HepG2 (cell line): ENCODE data around the gene IRF2. TPM values are rescaled to one million over a fixed set of nuclear protein-coding genes. Genes with fewer than 3 reads are reported as not detected.

Experiments
- ATAC-seq: fragments of 200-7000 bp; cut with Tn5 transposase; 3 replicates; pipeline ENCODE4 v1.9.1; 2020; ENCODE audit warnings: mild to moderate bottlenecking, moderate library complexity
- BruUV-seq: library from RNA; stranded (reverse); fragments of 400-500 nt; replicated peaks from 2 replicates; lab custom pipeline; 2021; lab: Mats Ljungman, UMichigan
- CTCF ChIA-PET: fragments of 300-600 bp; formaldehyde crosslinking; extraction: SDS; loops from one replicate; lab custom pipeline; 2021; ENCODE audit warnings: low total read pairs, inconsistent platforms, low intra/inter-chr PET ratio; lab: Yijun Ruan, JAX
- POLR2A ChIA-PET: fragments of 350-600 bp; sonication (Branson Sonifier 250); formaldehyde crosslinking; loops from one replicate; lab custom pipeline; 2020; ENCODE audit warnings: antibody characterized with exemption, inconsistent platforms; lab: Yijun Ruan, JAX
- DNase-seq: peaks from one replicate; pipeline ENCODE4 v3.0.0-alpha.2; 2015; ENCODE audit warnings: low spot score
- FAIRE-seq: peaks from 3 replicates; lab custom pipeline; 2011; peaks lifted over from hg19 to GRCh38; lab: Jason Lieb, UNC
- H2AFZ ChIP-seq: one replicate; pipeline ENCODE4 v1.6.1; 2011; ENCODE audit warnings: low read length, inconsistent platforms
- H3K27ac ChIP-seq: fragments of 300-600 bp; 3 replicates; pipeline ENCODE4 v1.8.0; 2011; ENCODE audit warnings: mixed run types, mild to moderate bottlenecking, mixed read lengths, low read length, inconsistent platforms; ENCODE audit not compliant: insufficient read depth; ENCODE audit errors: extremely low read length
- H3K27me3 ChIP-seq, 2 experiments: fragments of 200-600 bp in 1 of 2; 2 replicates in 1 of 2; 3 replicates in 1 of 2; pipeline versions ENCODE4 v1.6.0 to v1.8.0; 2011; ENCODE audit warnings: low read length in 2 of 2, mild to moderate bottlenecking in 2 of 2, moderate library complexity in 2 of 2, inconsistent platforms in 1 of 2; ENCODE audit not compliant: insufficient read depth in 2 of 2, control insufficient read depth in 1 of 2
- H3K36me3 ChIP-seq, 2 experiments: fragments of 200-600 bp in 1 of 2; replicated peaks in 1 of 2; 2 replicates in 1 of 2; 3 replicates in 1 of 2; pipeline versions ENCODE4 v1.5.1 to v1.8.0; 2011; ENCODE audit warnings: low read length in 2 of 2, inconsistent platforms in 1 of 2; ENCODE audit not compliant: insufficient read depth in 2 of 2, control insufficient read depth in 1 of 2
- H3K4me1 ChIP-seq: 2 replicates; pipeline ENCODE4 v1.5.1; 2012; ENCODE audit warnings: low read length, inconsistent platforms; ENCODE audit not compliant: insufficient read depth
- H3K4me2 ChIP-seq: 2 replicates; pipeline ENCODE4 v1.6.0; 2011; ENCODE audit warnings: low read depth, low read length, inconsistent platforms
- H3K4me3 ChIP-seq, 3 experiments: fragments of 200-600 bp in 1 of 3; sonication (generic), shearing (Covaris generic) in 1 of 3; replicated peaks in 1 of 3; 2 replicates each; pipeline ENCODE4 v1.5.1; 2011 to 2016; ENCODE audit warnings: low read length in 3 of 3, inconsistent platforms in 2 of 3, low read depth in 2 of 3, mild to moderate bottlenecking in 2 of 3, control low read depth in 1 of 3, mixed read lengths in 1 of 3; ENCODE audit not compliant: insufficient read depth in 1 of 3
- H3K79me2 ChIP-seq: one replicate; pipeline ENCODE4 v1.6.1; 2011; ENCODE audit warnings: low read length, inconsistent platforms; ENCODE audit not compliant: insufficient read depth
- H3K9ac ChIP-seq: 2 replicates; pipeline ENCODE4 v1.6.0; 2011; ENCODE audit warnings: mild to moderate bottlenecking, low read depth, low read length, inconsistent platforms; ENCODE audit not compliant: insufficient read depth
- H3K9me3 ChIP-seq: 2 replicates; pipeline ENCODE4 v1.5.1; 2012; ENCODE audit warnings: mild to moderate bottlenecking, low read length
- H4K20me1 ChIP-seq: 2 replicates; pipeline ENCODE4 v1.6.0; 2011; ENCODE audit warnings: inconsistent platforms, mild to moderate bottlenecking, low read length, moderate library complexity; ENCODE audit not compliant: insufficient read depth
- BRCA1 ChIP-seq: sonication (generic); formaldehyde crosslinking; IDR thresholded peaks from 2 replicates; pipeline ENCODE4 v1.4.0; 2020; ENCODE audit warnings: missing genetic modification reagents
- CC2D1A ChIP-seq: sonication (generic); formaldehyde crosslinking; IDR thresholded peaks from 2 replicates; pipeline ENCODE4 v1.8.1; 2023; ENCODE audit warnings: mild to moderate bottlenecking, missing genetic modification reagents
- DNMT3B ChIP-seq: conservative IDR thresholded peaks from 2 replicates; pipeline ENCODE4 v1.6.1; 2016; ENCODE audit warnings: missing biosample characterization, control low read depth
- DPF2 ChIP-seq: sonication (generic); formaldehyde crosslinking; IDR thresholded peaks from 2 replicates; pipeline ENCODE4 v1.4.0; 2020; ENCODE audit warnings: mild to moderate bottlenecking, low read depth, missing genetic modification reagents, borderline replicate concordance
- POLR2A ChIP-seq, 2 experiments: IDR thresholded peaks; 2 replicates each; pipeline ENCODE4 v1.6.1; 2011; ENCODE audit warnings: low read depth in 2 of 2, low read length in 2 of 2, mild to moderate bottlenecking in 1 of 2, moderate library complexity in 1 of 2; ENCODE audit not compliant: insufficient read depth in 1 of 2
- SIX1 ChIP-seq: sonication (generic); formaldehyde crosslinking; IDR thresholded peaks from 2 replicates; pipeline ENCODE4 v1.4.0; 2020; ENCODE audit warnings: missing genetic modification reagents, borderline replicate concordance
- TCF7L2 ChIP-seq: IDR thresholded peaks from 2 replicates; pipeline ENCODE4 v1.6.1; 2011; ENCODE audit warnings: mild to moderate bottlenecking, low read depth, low read length, moderate library complexity
- THYN1 ChIP-seq: sonication (generic); formaldehyde crosslinking; IDR thresholded peaks from 2 replicates; pipeline ENCODE4 v1.8.1; 2023; ENCODE audit warnings: low read depth, mild to moderate bottlenecking, moderate library complexity, missing genetic modification reagents, borderline replicate concordance
- ZNF468 ChIP-seq: sonication (generic); formaldehyde crosslinking; IDR thresholded peaks from 2 replicates; pipeline ENCODE4 v1.8.0; 2022; ENCODE audit warnings: mild to moderate bottlenecking, moderate library complexity, missing genetic modification reagents
- ZNF792 ChIP-seq: IDR thresholded peaks from 2 replicates; pipeline ENCODE4 v1.6.1; 2016
- WGBS: methylation state at CpG from one replicate; pipeline ENCODE4 v1.1.6; 2017; ENCODE audit warnings: low lambda C conversion rate; 5-methylcytosine and 5-hydroxymethylcytosine counted together
- in situ Hi-C: cut with HindIII; loops from 2 replicates; pipeline ENCODE4 v1.10.0; 2017; ENCODE audit warnings: low pct_unique_long_range_greater_than_20kb; ENCODE audit not compliant: extremely low pct_ligation_motif_present
- intact Hi-C: fragments of 100-400 bp; cut with micrococcal nuclease; formaldehyde crosslinking; loops from one replicate; pipeline ENCODE4 v1.10.0; 2022; ENCODE audit not compliant: unreplicated experiment
- polyA plus RNA-seq, 8 experiments: library from polyadenylated mRNA; depleted of rRNA in 3 of 8; stranded (reverse) in 7 of 8; unstranded in 1 of 8; fragments of >200 nt; fragmentation: Illumina TruSeq in 4 of 8; extraction: Trizol in 4 of 8; gene quantifications; 2 replicates each; pipeline versions ENCODE4 v1.2.1 to v1.2.3, GENCODE V29; 2011 to 2016; ENCODE audit warnings: low read depth in 4 of 8, missing spikeins in 1 of 8, mixed read lengths in 1 of 8; ENCODE audit not compliant: insufficient read depth in 1 of 8
- total RNA-seq, 5 experiments: library from RNA; depleted of rRNA; stranded (reverse); fragments of >200 nt; fragmentation: Illumina TruSeq; extraction: Trizol; gene quantifications; 2 replicates each; pipeline ENCODE4 v1.2.3, GENCODE V29; 2016; ENCODE audit warnings: low read depth in 1 of 5
- TF ChIP-seq, protein P1 (sequence below): sonication (generic); formaldehyde crosslinking; conservative IDR thresholded peaks from 2 replicates; pipeline ENCODE4 v1.4.0; 2020; ENCODE audit warnings: missing genetic modification reagents
- TF ChIP-seq, protein P2 (sequence below): sonication (generic); formaldehyde crosslinking; conservative IDR thresholded peaks from 2 replicates; pipeline ENCODE4 v1.5.0; 2020; ENCODE audit warnings: missing genetic modification reagents
- TF ChIP-seq, protein P3 (sequence below): sonication (generic); formaldehyde crosslinking; IDR thresholded peaks from 2 replicates; pipeline ENCODE4 v1.5.0; 2020; ENCODE audit warnings: mild to moderate bottlenecking, missing genetic modification reagents
- TF ChIP-seq, protein P4 (sequence below): sonication (generic); formaldehyde crosslinking; IDR thresholded peaks from 2 replicates; pipeline ENCODE4 v1.5.0; 2020; ENCODE audit warnings: mild to moderate bottlenecking, missing genetic modification reagents

Gene IRF2
- total and polyA plus RNA-seq, 2 of the 13 experiments (the other 11 are each of a cell fraction or from before 2014, with no cell fraction given), result 15.5 to 28.8 TPM

DNA sequence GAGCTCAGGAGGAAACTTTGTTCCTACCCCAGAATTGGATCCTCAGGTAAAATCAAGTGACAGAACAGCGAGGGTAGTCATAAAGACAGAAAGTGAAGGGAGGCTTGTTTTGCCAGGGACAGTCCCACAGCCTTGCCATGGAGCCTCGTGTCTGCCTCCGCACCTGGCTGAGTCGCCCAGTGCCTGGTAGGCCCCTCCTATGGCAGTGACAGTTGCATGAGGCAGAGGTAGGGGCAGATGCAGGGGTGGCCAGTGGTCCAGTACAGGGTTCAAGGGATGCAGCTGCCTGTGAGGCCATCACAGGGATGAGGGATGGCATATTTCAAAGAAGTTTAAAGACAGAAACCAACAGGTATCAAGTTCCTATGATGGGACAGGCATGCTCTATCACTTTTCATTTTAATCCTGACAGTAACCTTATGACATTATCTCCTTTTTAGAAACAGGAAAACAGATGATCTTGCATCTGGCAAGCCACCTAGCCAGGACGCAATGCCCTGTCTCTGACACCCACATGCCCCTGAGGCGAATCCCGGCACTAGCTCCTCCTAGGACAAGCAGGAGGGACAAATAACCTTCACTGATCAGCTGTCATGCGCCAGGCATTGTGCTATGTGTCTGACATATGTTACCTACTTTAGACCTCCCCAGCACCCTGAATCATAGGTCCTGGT is 129.3 kb downstream of the IRF2 start (continued):
- TF ChIP-seq, protein P1, sequence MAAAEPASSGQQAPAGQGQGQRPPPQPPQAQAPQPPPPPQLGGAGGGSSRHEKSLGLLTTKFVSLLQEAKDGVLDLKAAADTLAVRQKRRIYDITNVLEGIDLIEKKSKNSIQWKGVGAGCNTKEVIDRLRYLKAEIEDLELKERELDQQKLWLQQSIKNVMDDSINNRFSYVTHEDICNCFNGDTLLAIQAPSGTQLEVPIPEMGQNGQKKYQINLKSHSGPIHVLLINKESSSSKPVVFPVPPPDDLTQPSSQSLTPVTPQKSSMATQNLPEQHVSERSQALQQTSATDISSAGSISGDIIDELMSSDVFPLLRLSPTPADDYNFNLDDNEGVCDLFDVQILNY (CRISPR knock-in tag), result no peak

DNA sequence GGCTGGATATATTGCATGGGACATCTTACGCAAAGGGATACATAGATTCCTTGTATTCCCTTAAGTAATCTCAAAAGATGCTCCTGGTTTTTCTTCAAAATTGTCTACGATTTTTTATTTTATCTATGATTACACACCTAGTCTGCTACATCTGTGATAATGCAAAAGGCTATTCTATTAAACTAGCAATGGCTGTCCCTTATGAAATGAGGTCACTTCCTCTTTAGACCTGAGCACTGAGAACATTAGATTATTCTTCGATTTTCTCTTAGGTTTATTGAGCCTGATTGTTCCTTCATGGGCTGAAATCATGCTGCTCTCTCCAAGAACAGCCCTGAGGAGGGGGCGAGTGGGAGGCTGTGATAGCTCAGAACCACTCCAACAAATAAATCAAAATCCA is 129.9 kb downstream of the IRF2 start:
- ATAC-seq, result no peak
- TF ChIP-seq SIX1 (CRISPR knock-in tag) (no peak), THYN1 (CRISPR knock-in tag) (no peak), DNMT3B (CRISPR knock-in tag) (no peak), BRCA1 (CRISPR knock-in tag) (no peak), DPF2 (CRISPR knock-in tag) (no peak), POLR2A (IDR thresholded peaks at IDR 0.05; ENCODE audit: insufficient read depth in 1 of 2, low read depth in 2 of 2, low read length in 2 of 2) (no peak), ZNF792 (CRISPR knock-in tag) (no peak), TCF7L2 (no peak), ZNF468 (CRISPR knock-in tag) (no peak), CC2D1A (CRISPR knock-in tag) (no peak)
- TF ChIP-seq, protein P2, sequence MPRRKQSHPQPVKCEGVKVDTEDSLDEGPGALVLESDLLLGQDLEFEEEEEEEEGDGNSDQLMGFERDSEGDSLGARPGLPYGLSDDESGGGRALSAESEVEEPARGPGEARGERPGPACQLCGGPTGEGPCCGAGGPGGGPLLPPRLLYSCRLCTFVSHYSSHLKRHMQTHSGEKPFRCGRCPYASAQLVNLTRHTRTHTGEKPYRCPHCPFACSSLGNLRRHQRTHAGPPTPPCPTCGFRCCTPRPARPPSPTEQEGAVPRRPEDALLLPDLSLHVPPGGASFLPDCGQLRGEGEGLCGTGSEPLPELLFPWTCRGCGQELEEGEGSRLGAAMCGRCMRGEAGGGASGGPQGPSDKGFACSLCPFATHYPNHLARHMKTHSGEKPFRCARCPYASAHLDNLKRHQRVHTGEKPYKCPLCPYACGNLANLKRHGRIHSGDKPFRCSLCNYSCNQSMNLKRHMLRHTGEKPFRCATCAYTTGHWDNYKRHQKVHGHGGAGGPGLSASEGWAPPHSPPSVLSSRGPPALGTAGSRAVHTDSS (CRISPR knock-in tag), result no peak
- TF ChIP-seq, protein P3, sequence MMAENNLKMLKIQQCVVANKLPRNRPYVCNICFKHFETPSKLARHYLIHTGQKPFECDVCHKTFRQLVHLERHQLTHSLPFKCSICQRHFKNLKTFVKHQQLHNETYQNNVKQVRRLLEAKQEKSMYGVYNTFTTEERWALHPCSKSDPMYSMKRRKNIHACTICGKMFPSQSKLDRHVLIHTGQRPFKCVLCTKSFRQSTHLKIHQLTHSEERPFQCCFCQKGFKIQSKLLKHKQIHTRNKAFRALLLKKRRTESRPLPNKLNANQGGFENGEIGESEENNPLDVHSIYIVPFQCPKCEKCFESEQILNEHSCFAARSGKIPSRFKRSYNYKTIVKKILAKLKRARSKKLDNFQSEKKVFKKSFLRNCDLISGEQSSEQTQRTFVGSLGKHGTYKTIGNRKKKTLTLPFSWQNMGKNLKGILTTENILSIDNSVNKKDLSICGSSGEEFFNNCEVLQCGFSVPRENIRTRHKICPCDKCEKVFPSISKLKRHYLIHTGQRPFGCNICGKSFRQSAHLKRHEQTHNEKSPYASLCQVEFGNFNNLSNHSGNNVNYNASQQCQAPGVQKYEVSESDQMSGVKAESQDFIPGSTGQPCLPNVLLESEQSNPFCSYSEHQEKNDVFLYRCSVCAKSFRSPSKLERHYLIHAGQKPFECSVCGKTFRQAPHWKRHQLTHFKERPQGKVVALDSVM (CRISPR knock-in tag), result no peak
- TF ChIP-seq, protein P4, sequence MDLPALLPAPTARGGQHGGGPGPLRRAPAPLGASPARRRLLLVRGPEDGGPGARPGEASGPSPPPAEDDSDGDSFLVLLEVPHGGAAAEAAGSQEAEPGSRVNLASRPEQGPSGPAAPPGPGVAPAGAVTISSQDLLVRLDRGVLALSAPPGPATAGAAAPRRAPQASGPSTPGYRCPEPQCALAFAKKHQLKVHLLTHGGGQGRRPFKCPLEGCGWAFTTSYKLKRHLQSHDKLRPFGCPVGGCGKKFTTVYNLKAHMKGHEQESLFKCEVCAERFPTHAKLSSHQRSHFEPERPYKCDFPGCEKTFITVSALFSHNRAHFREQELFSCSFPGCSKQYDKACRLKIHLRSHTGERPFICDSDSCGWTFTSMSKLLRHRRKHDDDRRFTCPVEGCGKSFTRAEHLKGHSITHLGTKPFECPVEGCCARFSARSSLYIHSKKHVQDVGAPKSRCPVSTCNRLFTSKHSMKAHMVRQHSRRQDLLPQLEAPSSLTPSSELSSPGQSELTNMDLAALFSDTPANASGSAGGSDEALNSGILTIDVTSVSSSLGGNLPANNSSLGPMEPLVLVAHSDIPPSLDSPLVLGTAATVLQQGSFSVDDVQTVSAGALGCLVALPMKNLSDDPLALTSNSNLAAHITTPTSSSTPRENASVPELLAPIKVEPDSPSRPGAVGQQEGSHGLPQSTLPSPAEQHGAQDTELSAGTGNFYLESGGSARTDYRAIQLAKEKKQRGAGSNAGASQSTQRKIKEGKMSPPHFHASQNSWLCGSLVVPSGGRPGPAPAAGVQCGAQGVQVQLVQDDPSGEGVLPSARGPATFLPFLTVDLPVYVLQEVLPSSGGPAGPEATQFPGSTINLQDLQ (CRISPR knock-in tag), result no peak

More for the DNA sequence above, 129.9 kb downstream of the IRF2 start:
- intact Hi-C loops, result no loop called here
- no TSS peak for BruUV-seq
- Histone ChIP-seq H3K4me1 (peaks cover 68% of the 10 kb centered on the region), H3K79me2 (no peaks in the 10 kb centered on the region), H3K27ac (no peak overlapping the region), H3K9ac (no peak overlapping the region), H3K9me3 (no peaks in the 10 kb centered on the region), H2AFZ (no peak overlapping the region), H3K4me2 (peak overlapping the region; percentile 92; the same call in 1 of the 2 replicates), H3K36me3 (no peaks in the 10 kb centered on the region), H3K27me3 (no peaks in the 10 kb centered on the region), H3K4me3 (no peak overlapping the region), H4K20me1 (no peaks in the 10 kb centered on the region)
- 75% methylated on average over 4 of the region's 4 CpGs for WGBS
- DNase-seq, result no peak
- CTCF ChIA-PET, result no interaction called here
- in situ Hi-C loops, result no loop called here
- POLR2A ChIA-PET, result interaction anchor here (1.0 to 1.6 kb wide), 6 partner anchors 14 to 130 kb away, joined by 3 to 5 read pairs (median 4); partner anchors contain the start of gene IRF2
- FAIRE-seq, result no peak
